ENCODE measurements around the gene IDUA.

DNA sequence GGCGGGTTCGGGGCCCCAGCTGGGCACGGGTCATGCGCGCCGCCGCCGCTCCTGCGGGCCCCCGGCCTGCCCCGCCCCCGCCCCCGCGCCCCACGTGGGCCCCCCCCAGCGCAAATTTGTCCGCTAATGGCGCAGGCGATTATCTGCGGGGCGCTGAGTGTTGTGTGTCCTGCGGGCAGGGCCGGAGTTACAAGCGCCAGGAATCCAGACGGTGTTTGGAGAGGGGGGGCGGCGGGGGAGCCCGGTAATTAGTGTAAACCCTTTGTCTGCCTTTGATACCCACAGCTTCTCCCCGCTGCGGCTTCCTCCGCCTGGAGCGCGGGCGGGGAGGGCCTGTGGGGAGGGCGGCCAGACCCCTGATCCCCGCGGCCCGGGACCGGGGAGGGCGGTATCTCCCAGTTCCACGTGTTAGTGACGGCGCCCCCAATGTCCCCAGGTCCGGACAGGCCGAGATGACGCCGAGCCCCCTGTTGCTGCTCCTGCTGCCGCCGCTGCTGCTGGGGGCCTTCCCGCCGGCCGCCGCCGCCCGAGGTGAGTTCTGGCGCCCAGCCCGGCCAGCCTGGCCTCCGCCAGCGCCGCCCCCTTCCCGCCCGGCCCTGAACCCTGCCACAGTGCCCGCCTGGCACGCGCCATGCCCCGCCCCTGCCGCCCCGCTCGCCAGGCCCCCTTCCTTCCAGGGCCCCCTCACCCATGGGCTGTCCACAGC, 25.3 kb downstream of the IDUA start:
- TF ChIP-seq, protein P1, sequence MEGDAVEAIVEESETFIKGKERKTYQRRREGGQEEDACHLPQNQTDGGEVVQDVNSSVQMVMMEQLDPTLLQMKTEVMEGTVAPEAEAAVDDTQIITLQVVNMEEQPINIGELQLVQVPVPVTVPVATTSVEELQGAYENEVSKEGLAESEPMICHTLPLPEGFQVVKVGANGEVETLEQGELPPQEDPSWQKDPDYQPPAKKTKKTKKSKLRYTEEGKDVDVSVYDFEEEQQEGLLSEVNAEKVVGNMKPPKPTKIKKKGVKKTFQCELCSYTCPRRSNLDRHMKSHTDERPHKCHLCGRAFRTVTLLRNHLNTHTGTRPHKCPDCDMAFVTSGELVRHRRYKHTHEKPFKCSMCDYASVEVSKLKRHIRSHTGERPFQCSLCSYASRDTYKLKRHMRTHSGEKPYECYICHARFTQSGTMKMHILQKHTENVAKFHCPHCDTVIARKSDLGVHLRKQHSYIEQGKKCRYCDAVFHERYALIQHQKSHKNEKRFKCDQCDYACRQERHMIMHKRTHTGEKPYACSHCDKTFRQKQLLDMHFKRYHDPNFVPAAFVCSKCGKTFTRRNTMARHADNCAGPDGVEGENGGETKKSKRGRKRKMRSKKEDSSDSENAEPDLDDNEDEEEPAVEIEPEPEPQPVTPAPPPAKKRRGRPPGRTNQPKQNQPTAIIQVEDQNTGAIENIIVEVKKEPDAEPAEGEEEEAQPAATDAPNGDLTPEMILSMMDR (IDR thresholded peaks at IDR 0.05): no peak
- TF ChIP-seq ZFX (IDR thresholded peaks at IDR 0.05; ENCODE audit: borderline replicate concordance): no peak
